ENCODE results near the gene ST7L.

ST7L gene

DNA sequence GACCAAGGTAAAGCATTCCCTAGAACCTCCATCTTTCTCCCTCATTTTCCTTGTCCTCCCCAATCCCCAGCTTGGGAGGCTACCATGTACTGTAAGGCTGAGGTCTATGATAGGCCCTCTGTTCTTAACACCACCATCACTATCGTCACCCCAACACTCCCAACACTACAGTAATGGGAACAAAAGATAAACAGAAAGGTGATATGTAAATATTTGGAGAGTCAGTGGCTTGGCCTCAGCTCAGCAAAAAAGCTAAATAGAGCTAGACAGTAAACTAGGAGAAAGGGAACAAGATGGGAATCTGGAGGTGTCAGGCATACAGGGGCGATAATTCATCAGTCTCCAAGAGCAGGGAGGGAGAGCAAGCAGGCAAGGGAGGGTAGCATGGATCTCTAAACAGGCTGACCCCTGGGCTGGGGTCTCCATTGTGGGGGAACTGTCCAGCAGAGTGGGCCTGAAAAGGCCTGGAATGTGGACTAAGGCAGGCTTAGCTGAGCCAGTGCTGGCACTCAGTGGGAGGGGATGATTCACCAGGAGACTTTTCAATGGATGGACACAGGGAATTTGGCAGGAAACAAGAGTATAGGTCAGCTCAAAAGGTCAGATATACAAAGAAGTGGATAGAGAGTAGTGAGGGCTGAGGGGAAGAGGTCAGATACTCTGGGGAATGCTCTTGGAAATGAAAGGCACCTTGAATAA is 103.5 kb downstream of the ST7L start:
- DNase-seq (ENCODE audit: low spot score), result no peak

- no peak for DNase-seq (ENCODE audit: low spot score)
Observed at GRCh38 chr1:112514901-112515300, 104.0 kb downstream of the ST7L start.

DNA sequence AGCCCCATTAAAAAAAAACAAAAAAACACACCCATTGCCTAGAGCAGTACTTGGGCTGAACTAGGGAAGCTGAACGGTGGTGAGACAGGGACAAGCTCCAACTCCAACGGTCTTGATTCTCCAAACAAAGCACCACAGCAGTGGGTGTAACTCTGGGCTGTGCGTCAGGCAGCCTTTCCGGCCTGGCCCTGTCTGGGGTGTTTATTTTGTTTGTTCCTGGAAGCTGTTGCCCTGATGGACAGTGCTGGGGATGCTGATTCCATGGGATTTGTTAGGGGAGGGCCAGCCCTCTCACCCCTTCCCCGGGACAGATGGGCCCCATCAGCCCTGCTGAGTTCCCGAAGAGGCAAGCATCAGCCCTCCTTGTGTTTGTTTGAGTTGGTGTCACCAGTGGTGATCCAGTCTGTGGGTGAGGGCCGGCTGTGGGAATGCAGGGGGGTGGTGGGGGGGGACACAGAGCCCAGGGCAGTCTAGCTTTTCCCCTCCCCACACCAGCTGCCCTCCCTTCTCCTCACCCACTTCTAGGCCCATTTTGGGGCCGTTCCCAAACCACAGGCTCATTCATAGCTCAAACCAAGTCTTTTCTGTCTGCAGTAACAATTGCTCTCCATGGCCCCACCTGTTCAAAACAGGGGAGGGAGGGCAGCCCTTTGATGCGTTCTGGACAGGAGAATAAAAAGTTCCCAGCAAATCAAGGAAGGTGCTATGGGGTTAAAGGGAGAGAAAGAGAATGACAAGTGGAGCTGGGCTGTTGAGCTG is 105.7 kb downstream of the ST7L start:
- DNase-seq (ENCODE audit: low spot score), result no peak

DNA sequence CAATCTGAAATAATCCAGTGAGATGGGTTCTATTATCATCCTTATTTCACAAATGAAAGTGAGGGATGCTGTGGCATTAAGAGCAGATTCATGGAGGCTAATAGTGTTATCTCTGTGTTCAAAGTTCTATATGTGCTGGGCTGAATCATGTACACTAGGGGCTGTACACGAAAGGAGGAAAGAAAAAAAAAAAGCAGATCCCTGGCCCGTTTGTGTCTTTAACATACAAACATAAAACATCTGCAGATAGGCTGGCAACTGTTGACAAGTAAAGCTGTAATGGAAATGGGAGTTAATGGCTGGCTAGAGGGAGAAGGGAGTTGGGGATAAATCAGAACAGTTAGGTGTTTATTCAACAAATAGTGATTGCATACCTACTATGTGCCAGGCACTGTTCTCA is 107.0 kb downstream of the ST7L start:
- DNase-seq (ENCODE audit: low spot score), result no peak

DNA sequence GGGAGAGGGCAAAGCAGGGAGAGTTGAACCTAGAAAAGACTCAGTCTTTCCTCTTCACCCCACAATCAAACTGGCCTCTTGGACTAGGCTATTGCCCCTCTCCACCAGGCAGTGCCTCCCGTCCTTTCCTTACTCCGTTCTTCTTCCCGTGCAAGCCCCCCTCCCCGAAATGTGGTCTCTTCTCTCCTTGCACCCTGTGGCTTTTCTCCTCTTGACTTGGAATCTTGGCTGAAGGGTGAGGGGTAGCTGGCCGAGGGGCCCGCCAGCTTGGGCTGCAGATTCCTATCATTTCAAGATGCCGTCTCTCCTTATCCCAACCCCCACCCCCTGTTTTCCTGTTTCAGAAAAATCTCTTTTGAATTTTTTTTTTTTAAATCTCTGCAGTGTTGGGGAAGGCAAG is 108.6 kb downstream of the ST7L start:
- no peak for DNase-seq (ENCODE audit: low spot score)

- no peak for DNase-seq (ENCODE audit: low spot score)
Observed at GRCh38 chr1:112509660-112510178, 109.2 kb downstream of the ST7L start.

GRCh38 chr1:112509005-112509659 is 109.8 kb downstream of the ST7L start:
- no peak for DNase-seq (ENCODE audit: low spot score)

DNA sequence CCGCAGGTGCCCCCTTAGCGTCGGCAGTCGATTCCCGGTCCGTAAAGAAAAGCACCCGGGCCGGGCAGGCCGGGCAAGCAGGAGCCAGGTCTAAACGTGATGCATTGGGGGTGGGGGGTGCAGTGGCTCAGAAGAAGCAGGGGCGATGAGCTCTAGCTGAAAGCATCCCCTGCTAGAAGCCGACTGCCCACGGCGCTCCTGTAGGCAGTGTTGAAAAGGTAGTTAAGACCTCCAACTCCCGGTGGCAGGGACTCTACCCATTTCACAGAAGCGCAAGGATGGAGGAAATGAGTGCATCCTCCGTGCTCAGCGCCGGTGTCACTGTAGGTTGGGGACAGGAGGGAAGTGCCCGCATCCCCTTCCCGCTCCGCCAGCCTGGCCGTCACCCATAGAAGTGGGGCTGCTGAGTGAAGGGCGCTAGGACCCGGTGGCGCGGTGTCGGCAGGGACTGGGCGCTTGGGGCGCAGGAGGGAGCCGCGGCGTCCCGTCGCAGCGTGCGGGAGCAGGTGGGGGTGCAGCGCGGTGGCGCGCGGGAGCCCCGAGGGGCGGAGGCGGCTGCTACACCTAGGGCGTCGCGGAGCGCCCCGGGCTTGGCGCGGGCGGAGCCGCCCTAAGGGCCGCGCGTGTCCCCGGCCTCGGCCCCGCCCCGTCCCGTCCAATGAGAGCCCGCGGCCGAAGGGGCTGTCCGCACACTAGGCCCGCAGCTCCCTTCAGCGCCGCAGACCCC is 110.5 kb downstream of the ST7L start, which contains the start of gene WNT2B:
Gene WNT2B, plus strand, starts transcription at position 688 of the 727 bp plus-strand sequence. CDS start 298 bp downstream, outside the sequence.
- peak; percentile 50 for DNase-seq (ENCODE audit: low spot score)

- DNase-seq (ENCODE audit: low spot score), result peak; percentile 64
Observed at GRCh38 chr1:112507921-112508277, 111.0 kb downstream of the ST7L start.

- no peak for DNase-seq (ENCODE audit: low spot score)
Observed at GRCh38 chr1:112507336-112507735, 111.6 kb downstream of the ST7L start.

- DNase-seq (ENCODE audit: low spot score), result no peak
Observed at GRCh38 chr1:112506731-112507130, 112.2 kb downstream of the ST7L start.

GRCh38 chr1:112506306-112506705 is 112.6 kb downstream of the ST7L start:
- no peak for DNase-seq (ENCODE audit: low spot score)

DNA sequence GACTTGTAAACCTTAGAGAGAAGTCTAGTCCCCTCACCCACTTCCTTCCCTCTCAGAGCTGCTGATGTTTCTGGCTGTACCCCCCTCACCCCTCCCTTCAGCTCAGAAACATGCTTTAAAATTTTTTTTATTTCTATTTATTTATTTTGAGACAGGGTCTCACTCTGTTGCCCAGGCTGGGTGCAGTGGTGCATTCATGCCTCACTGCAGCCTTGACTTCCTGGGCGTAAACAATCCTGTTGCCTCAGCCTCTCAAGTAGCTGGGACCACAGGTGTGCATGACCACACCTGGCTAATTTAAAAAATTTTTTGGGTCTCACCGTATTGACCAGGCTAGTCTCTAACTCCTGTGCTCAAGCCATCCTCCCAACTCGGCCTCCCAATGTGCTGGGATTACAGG is 113.1 kb downstream of the ST7L start:
- peak; percentile 65 for DNase-seq (ENCODE audit: low spot score)

GRCh38 chr1:112505400-112505785 is 113.5 kb downstream of the ST7L start:
- DNase-seq (ENCODE audit: low spot score), result peak; percentile 9

- no peak for DNase-seq (ENCODE audit: low spot score)
Observed at GRCh38 chr1:112504661-112505399, 114.1 kb downstream of the ST7L start.

DNA sequence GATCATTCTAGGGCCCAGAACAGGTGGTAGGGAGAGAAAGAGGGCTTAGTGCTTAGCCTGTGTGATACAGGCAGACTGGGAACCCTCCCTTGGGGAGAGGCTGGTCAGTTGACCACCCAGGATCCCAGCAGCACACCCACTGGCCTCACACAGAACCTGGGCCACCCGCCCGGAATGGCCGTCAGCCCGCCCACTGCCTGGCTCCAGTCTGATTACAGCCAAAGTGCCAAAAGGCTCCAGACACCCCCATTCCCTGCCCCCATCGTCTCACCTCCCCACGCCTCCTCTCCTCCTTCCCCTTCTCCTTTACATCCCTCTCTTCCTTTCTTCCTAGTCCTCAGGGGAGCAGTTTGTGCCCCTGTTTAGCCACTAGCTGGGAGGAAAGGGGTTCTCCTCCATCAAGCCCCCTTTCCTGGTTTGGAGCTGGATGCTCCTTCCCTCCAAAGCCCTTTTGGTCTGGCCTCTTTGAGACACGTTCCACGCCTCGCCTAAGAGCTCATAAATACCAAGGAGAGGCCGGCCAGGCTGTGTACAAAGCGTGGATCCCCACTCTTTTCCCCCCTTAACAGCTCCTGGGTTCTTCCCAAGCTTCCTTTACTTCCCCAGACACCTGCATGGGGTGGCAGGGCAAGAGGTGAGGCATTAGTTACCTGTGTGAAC is 114.8 kb downstream of the ST7L start:
- DNase-seq (ENCODE audit: low spot score), result no peak

DNA sequence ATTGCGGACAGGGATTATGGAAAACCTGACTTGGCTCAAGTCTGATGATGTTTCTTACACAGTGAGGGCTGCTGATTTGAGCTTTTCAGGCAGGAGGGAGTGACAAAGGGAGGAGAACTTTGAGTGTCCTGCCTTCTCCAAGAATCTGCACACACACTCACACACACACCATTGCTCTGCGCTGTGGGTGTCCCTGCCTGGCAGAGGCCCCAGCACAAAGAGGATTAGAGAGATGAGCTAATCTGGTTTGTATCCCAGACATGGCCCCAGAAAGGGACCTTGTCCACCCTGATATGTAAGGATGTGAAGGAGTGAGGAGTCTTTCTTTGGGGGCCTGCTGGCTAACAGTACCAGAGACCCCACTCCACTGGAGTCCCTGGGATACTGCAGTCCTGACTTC is 116.1 kb downstream of the ST7L start:
- no peak for DNase-seq (ENCODE audit: low spot score)

DNA sequence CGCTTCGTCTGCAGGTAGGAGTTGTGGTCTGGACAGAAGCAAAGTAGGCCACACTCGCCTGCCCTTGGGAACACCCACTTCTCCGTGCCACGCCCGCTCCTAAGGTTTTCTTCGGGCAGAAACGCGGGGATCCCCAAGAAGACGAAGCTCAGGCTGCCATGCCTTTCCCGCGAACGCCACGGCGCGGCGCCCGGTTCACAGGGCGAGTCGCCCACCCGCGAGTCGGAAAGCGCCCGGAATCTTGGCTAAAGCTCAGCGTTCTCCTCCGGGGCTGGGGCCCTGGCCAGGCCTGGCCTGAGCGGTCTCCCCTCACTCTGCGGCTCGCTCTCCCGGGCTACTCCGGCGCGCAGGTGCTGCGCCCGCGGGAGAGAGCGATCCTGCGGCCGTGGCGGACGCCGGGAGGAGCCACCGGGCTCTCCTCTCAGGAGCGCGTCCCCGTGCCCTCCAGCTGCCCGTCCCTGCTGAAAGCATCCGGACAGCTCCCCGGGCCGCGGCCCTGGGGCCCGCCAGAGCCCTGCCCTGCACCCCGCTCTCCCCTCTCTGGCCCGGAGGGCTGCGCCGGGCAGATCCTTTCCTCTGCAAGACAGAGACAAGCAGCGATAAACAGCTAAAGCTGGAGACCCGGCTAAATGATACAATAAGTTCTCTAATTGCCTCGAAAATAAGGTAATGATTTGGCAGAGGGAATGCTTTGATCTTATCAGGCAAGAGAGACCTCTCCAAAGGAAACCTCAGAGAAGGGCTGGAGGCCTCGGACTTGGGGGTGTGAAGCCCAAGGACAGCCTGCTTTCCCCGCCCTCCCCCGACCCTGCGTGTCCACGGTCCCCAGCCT is 116.9 kb downstream of the ST7L start:
- DNase-seq (ENCODE audit: low spot score), result no peak

- DNase-seq (ENCODE audit: low spot score), result no peak
Observed at GRCh38 chr1:112496290-112496689, 122.7 kb downstream of the ST7L start.

DNA sequence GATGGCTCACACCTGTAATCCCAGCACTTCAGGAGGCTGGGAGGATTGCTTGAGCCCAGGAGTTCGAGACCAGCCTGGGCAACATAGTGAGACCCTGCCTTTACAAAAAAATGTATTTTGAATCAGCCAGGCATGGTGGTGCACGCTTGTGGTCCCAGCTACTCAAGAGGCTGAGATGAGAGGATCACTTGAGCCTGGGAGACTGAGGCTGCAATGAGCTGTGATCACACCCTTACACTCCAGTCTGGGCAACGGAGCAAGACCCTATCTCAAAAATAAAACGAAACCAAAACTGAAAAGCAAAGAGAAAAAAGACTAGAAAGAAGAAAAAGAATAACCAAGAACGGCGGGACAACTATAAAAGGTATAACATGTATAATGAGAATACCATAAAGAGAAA is 125.6 kb downstream of the ST7L start:
- no peak for DNase-seq (ENCODE audit: low spot score)
